Gastrocnemius medialis (tissue), 4 donors: Measurements from ENCODE around the gene AXIN1. TPM values are rescaled to one million over a fixed set of nuclear protein-coding genes. Genes with fewer than 3 reads are reported as not detected.
A peak's percentile ranks its signal among the peaks of the same experiment; 100 is the strongest.
"Not testable (repeated sequence)": the region's sequence is repeated elsewhere in the genome, so short reads cannot be mapped to it uniquely, and the experiment has no call there.

Experiments
- ATAC-seq, 2 donors: fragments of 150-250 bp; one replicate each; pipeline ENCODE4 v1.9.1; 2016
- DNase-seq, 2 donors: peaks; one replicate each; pipeline ENCODE4 v3.0.0-alpha.2; 2019
- H3K27ac ChIP-seq, 4 donors: fragments of 200-600 bp; sonication (generic); 1 replicate in 1 of 4; 2 replicates in 3 of 4; pipeline ENCODE4 v1.5.1; 2016 to 2018; ENCODE audit warnings: mild to moderate bottlenecking in 2 of 4, moderate library complexity in 1 of 4
- H3K27me3 ChIP-seq, 3 donors: fragments of 200-600 bp; sonication (generic) in 2 of 3; 1 replicate in 1 of 3; 2 replicates in 2 of 3; pipeline versions ENCODE4 v1.5.1 to v1.6.0; 2016 to 2019; ENCODE audit warnings: mild to moderate bottlenecking in 1 of 3, moderate library complexity in 1 of 3
- H3K36me3 ChIP-seq, 2 donors: fragments of 200-600 bp; sonication (generic) in 1 of 2; one replicate each; pipeline ENCODE4 v1.5.1; 2017 to 2018
- H3K4me1 ChIP-seq, 2 donors: fragments of 200-600 bp; sonication (generic) in 1 of 2; one replicate each; pipeline ENCODE4 v1.5.1; 2016 to 2017; ENCODE audit warnings: mild to moderate bottlenecking in 2 of 2
- H3K4me3 ChIP-seq, 4 donors: fragments of 200-600 bp; sonication (generic) in 3 of 4; 1 replicate in 1 of 4; 2 replicates in 3 of 4; pipeline ENCODE4 v1.5.1; 2016 to 2019; ENCODE audit warnings: mild to moderate bottlenecking in 2 of 4
- H3K9me3 ChIP-seq, 3 donors: fragments of 200-600 bp; sonication (generic) in 2 of 3; 1 replicate in 1 of 3; 2 replicates in 2 of 3; pipeline ENCODE4 v1.5.1; 2016 to 2019
- POLR2A ChIP-seq, 2 donors: fragments of 450-650 bp; IDR thresholded peaks; one replicate each; pipeline ENCODE4 v1.6.1; 2017; ENCODE audit warnings: antibody characterized with exemption in 2 of 2, mild to moderate bottlenecking in 2 of 2, moderate library complexity in 2 of 2
- in situ Hi-C, 4 donors: fragments of 200-750 bp; cut with MboI; loops; one replicate each; pipeline versions ENCODE4 v1.15.0 to v1.8.0; 2017; ENCODE audit warnings: low sequenced_read_pairs in 4 of 4
- intact Hi-C: fragments of 100-400 bp; cut with DNase I; formaldehyde crosslinking; loops from one replicate; pipeline ENCODE4 v1.15.1; 2023; ENCODE audit warnings: low total_unique reads
- total RNA-seq, 4 donors: library from RNA; depleted of rRNA; stranded (reverse); fragments of >200 nt; gene quantifications; one replicate each; pipeline versions ENCODE4 v1.1.0 to v1.2.3, GENCODE V29; 2016
- TF ChIP-seq, protein P1 (sequence below), 5 experiments: fragments of 450-650 bp in 3 of 5; fragments of 200-600 bp in 2 of 5; sonication (generic) in 2 of 5; IDR thresholded peaks in 4 of 5; conservative IDR thresholded peaks in 1 of 5; 1 replicate in 4 of 5; 2 replicates in 1 of 5; pipeline ENCODE4 v1.5.1; 2016 to 2019; ENCODE audit warnings: antibody characterized with exemption in 5 of 5, mild to moderate bottlenecking in 3 of 5, moderate library complexity in 3 of 5

AXIN1 gene
- total RNA-seq, 4 donors from 2014 or later: 27.1 to 41.9 (median 32.7) TPM

DNA sequence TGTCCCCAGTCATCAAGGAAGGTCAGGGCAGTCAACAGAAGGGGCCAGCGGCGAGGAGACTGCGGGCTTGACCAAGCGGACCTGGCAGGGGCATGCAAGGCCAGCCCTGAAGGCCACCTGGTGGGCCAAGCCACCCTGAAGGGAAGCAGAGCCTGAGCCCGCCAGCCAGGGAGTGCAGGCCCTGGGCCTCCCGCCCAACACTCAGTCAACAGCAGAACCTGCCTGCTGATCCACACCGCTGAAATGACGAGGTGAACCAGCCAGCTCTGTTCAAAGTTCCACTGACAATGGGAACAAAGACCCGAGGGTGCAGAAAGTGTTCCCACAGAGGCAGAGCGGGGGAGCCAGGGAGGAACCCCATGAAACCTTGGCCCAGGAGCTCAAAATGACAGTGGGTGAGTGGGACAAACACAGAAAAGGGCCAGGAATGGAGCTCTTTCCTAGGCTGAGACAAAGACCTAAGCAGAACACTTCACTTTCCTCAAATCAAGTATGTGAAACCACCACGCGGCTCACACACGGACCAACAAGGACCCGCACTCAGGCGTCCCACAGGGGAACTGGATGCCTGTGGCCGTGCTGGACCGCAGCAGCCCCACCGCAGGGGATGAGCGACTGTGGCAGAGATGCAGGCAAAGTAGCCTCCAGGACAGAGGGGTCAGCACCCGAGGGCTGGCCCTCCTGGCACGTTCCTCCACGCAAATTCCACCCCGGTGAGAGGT is 12.0 kb downstream of the AXIN1 start:
- Histone ChIP-seq H3K27me3 (no peaks in the 10 kb centered on the region), H3K4me3 (no peak overlapping the region), H3K27ac (no peak overlapping the region), H3K9me3 (no peaks in the 10 kb centered on the region), H3K4me1 (peaks cover 6 to 12% of the 10 kb centered on the region in 2 donors), H3K36me3 (peaks cover 0 to 9% of the 10 kb centered on the region in 2 donors)
- in situ Hi-C loops: no loop called here
- DNase-seq (no peak), ATAC-seq (no peak)
- intact Hi-C loops: no loop called here
- no peak for TF ChIP-seq POLR2A (IDR thresholded peaks at IDR 0.05)
- TF ChIP-seq, protein P1, sequence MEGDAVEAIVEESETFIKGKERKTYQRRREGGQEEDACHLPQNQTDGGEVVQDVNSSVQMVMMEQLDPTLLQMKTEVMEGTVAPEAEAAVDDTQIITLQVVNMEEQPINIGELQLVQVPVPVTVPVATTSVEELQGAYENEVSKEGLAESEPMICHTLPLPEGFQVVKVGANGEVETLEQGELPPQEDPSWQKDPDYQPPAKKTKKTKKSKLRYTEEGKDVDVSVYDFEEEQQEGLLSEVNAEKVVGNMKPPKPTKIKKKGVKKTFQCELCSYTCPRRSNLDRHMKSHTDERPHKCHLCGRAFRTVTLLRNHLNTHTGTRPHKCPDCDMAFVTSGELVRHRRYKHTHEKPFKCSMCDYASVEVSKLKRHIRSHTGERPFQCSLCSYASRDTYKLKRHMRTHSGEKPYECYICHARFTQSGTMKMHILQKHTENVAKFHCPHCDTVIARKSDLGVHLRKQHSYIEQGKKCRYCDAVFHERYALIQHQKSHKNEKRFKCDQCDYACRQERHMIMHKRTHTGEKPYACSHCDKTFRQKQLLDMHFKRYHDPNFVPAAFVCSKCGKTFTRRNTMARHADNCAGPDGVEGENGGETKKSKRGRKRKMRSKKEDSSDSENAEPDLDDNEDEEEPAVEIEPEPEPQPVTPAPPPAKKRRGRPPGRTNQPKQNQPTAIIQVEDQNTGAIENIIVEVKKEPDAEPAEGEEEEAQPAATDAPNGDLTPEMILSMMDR (IDR thresholded peaks at IDR 0.05 in 4 of 5, conservative IDR thresholded peaks at IDR 0.05 in 1 of 5): no peak

DNA sequence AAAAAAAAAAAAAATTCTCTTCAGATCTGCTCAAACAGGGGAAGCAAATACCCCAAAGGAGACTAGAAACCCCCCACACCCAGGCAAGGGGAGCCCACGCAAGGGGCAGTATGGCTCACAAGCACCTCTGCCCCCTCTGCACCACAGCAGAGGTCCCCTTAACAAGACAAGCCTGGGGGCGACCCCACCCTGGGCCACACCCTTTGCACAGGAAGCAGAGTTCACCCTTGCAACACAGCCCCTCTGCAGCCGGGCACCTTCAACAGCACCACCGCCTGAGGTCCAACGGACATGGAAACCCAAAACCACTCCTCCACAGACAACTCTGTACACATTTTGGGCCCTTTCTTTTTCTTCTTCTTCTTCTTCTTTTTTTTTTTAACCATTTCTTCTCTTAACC is 12.8 kb downstream of the AXIN1 start:
- intact Hi-C loops (no loop called here), in situ Hi-C loops (no loop called here)
- ATAC-seq: no peak
- peaks cover 6 to 13% of the 10 kb centered on the region in 2 donors for H3K4me1 ChIP-seq
- DNase-seq: no peak
- H3K27ac ChIP-seq: no peak overlapping the region
- no peak overlapping the region for H3K4me3 ChIP-seq
- peaks cover 0 to under 1% of the 10 kb centered on the region in 2 donors for H3K36me3 ChIP-seq
- no peaks in the 10 kb centered on the region for H3K9me3 ChIP-seq
- H3K27me3 ChIP-seq: no peaks in the 10 kb centered on the region
- TF ChIP-seq, protein P1 (IDR thresholded peaks at IDR 0.05 in 4 of 5, conservative IDR thresholded peaks at IDR 0.05 in 1 of 5): no peak
- TF ChIP-seq POLR2A (IDR thresholded peaks at IDR 0.05): no peak

DNA sequence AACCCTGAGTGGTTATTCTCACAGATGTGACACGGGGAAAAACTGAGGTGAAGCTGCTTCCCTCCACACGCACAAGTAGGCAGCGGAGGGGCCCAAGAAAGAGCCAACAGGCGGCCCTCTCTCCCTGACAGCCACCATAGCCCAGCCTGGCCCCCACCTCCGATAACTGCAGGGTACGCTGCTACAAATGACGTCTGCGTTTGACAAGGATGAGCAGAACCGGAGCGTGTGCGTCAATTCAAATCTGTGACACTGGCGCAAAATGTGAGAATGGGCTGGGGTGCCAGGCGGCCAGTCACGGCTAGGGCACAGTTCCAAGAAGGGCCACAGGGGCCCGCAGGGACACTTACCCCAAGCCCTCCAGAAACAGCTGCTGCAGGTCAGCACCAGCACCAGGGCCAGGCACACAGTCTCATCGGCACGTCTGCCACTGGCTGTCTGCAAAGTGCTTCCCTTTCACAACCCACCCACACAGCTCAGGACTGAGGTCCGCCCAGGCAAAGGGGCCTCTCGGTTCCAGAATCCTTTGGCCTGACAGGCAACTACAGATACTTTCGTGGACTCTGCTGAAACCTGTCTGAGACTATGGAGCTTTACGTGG is 14.4 kb downstream of the AXIN1 start:
- in situ Hi-C loops (no loop called here), intact Hi-C loops (no loop called here)
- TF ChIP-seq POLR2A (IDR thresholded peaks at IDR 0.05): no peak
- H3K27ac ChIP-seq: no peak overlapping the region
- no peak for ATAC-seq
- H3K4me3 ChIP-seq: no peak overlapping the region
- no peaks in the 10 kb centered on the region for H3K36me3 ChIP-seq
- H3K27me3 ChIP-seq: no peaks in the 10 kb centered on the region
- DNase-seq: no peak
- H3K9me3 ChIP-seq: no peaks in the 10 kb centered on the region
- peaks cover 6 to 13% of the 10 kb centered on the region in 2 donors for H3K4me1 ChIP-seq

DNA sequence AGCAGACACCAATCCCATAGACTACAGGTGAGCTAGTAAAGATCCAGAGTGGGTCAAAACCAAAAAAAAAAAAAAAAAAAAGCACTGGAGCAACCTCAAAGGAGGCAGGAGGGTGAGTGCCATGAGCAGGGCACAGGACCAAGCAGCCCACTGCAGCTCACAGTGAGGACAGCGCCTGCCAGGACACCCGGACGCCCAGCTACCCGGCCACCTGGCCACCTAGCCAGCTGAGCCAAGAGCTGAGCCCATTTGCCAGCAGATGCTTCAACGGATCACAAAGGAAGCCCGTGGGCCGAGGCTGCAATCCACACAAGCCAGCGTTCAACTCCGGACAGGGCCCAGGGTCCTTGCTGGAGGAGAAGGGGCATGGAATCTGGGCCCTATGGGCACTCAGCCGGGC is 15.1 kb downstream of the AXIN1 start:
- no peaks in the 10 kb centered on the region for H3K27me3 ChIP-seq
- ATAC-seq (peak in 1 of 2 donors; percentile 30), DNase-seq (no peak)
- H3K4me3 ChIP-seq: no peak overlapping the region
- in situ Hi-C loops (no loop called here), intact Hi-C loops (no loop called here)
- peaks cover 6 to 13% of the 10 kb centered on the region in 2 donors for H3K4me1 ChIP-seq
- no peaks in the 10 kb centered on the region for H3K36me3 ChIP-seq
- no peaks in the 10 kb centered on the region for H3K9me3 ChIP-seq
- H3K27ac ChIP-seq: no peak overlapping the region
- no peak for TF ChIP-seq POLR2A (IDR thresholded peaks at IDR 0.05)
- TF ChIP-seq, protein P1 (IDR thresholded peaks at IDR 0.05 in 4 of 5, conservative IDR thresholded peaks at IDR 0.05 in 1 of 5): no peak

DNA sequence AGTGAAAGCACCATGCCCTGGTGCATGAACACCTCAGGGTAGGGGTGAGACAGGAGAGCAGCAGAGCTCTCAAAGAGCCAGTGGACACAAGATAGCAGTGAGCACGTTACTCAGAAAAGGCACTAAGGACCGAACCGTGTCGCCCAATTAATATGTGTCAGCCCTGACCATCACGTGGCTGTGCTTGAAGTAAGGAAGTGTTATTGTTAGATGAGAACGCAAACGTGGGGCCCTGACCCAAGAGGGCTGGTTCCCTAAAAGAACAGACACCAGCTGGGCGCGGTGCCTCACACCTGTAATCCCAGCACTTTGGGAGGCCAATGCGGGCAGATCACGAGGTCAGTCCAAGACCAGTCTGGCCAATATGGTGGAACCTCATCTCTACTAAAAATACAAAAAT is 16.3 kb downstream of the AXIN1 start:
- in situ Hi-C loops (no loop called here), intact Hi-C loops (no loop called here)
- H3K27ac ChIP-seq: no peak overlapping the region
- H3K4me1 ChIP-seq: peaks cover 7 to 13% of the 10 kb centered on the region in 2 donors
- no peaks in the 10 kb centered on the region for H3K9me3 ChIP-seq
- H3K36me3 ChIP-seq: no peaks in the 10 kb centered on the region
- TF ChIP-seq POLR2A (IDR thresholded peaks at IDR 0.05): no peak
- TF ChIP-seq, protein P1 (IDR thresholded peaks at IDR 0.05 in 4 of 5, conservative IDR thresholded peaks at IDR 0.05 in 1 of 5): no peak
- no peak for ATAC-seq
- H3K4me3 ChIP-seq: no peak overlapping the region
- no peak for DNase-seq
- H3K27me3 ChIP-seq: no peaks in the 10 kb centered on the region

DNA sequence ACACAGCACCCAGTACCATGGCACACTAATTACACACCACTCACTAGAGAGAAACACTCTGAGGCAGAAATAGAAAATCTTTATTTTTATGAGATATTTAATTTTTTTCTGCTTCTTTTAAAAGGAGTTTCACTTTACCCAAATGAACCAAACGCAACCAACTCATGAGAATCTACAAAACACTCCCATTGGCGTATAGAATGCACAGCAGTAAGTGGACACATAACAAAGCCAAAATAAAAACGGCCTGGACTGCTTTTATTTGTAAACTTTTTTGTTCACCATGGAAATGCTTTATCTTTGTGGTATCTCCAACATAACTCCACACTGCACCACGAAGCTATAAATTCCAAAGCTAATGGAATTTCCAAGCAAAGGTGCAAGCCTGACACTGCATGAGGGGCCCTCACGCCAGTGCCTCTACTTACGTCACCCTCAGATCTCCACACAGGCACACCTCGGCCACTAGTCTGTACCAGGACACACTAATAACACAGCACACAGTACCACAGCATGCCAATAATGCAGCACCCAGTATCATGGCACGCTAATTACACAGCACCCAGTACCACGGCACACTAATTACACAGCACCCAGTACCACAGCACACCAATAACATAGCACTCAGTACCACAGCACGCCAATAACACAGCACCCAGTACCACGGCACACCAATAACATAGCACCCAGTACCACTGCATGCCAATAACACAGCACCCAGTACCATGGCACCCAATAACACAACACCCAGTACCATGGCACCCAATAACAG is 17.5 kb downstream of the AXIN1 start:
- DNase-seq, ATAC-seq, in situ Hi-C loops, H3K27me3 ChIP-seq, H3K36me3 ChIP-seq, H3K9me3 ChIP-seq, H3K4me3 ChIP-seq, H3K27ac ChIP-seq, intact Hi-C loops: not testable (repeated sequence)
- H3K4me1 ChIP-seq: peaks cover 13 to 15% of the 10 kb centered on the region in 2 donors

DNA sequence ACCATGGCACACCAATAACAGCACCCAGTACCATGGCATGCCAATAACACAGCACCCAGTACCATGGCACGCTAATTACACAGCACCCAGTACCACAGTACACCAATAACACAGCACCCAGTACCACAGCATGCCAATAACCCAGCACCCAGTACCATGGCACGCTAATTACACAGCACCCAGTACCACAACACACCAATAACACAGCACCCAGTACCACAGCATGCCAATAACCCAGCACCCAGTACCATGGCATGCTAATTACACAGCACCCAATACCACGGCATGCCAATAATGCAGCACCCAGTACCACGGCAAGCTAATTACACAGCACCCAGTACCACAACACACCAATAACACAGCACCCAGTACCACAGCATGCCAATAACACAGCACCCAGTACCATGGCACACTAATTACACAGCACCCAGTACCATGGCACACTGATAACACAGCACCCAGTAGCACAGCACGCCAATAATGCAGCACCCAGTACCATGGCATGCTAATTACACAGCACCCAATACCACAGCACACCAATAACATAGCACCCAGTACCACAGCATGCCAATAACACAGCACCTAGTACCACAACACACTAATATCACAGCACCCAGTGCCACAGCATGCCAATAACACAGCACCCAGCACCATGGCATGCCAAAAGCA is 18.2 kb downstream of the AXIN1 start:
- intact Hi-C loops, H3K27me3 ChIP-seq, ATAC-seq, in situ Hi-C loops, H3K9me3 ChIP-seq, DNase-seq, H3K27ac ChIP-seq, H3K4me3 ChIP-seq, H3K36me3 ChIP-seq: not testable (repeated sequence)
- H3K4me1 ChIP-seq: peaks cover 13 to 15% of the 10 kb centered on the region in 2 donors
